SK-N-SH treated with all-trans-retinoic acid at 6 μM for 48 hours (cell line): ENCODE measurements around the gene TGFBR3.
"Not testable (repeated sequence)": the region's sequence is repeated elsewhere in the genome, so short reads cannot be mapped to it uniquely, and the experiment has no call there.

Source experiments
- ATAC-seq: fragments of 200-7000 bp; cut with Tn5 transposase; 3 replicates; pipeline ENCODE4 v1.9.1; 2020; ENCODE audit warnings: mild to moderate bottlenecking, moderate library complexity
- ARNTL ChIP-seq: fragments of 450-650 bp; formaldehyde crosslinking; IDR thresholded peaks from 2 replicates; pipeline ENCODE4 v1.5.0; 2020; ENCODE audit warnings: low read depth, mild to moderate bottlenecking, moderate library complexity, borderline replicate concordance
- CREB5 ChIP-seq: fragments of 250-450 bp; sonication (Bioruptor Pico); IDR thresholded peaks from 2 replicates; pipeline ENCODE4 v1.5.1; 2020; ENCODE audit warnings: low read depth, mild to moderate bottlenecking, moderate library complexity
- CSRNP3 ChIP-seq: fragments of 250-450 bp; sonication (Bioruptor Pico); IDR thresholded peaks from 2 replicates; pipeline ENCODE4 v1.5.1; 2021; ENCODE audit warnings: mild to moderate bottlenecking, moderate library complexity
- ESRRG ChIP-seq: fragments of 250-450 bp; sonication (Bioruptor Pico); IDR thresholded peaks from 2 replicates; pipeline ENCODE4 v1.6.1; 2021; ENCODE audit warnings: mild to moderate bottlenecking
- GLIS3 ChIP-seq: fragments of 250-450 bp; sonication (Bioruptor Pico); IDR thresholded peaks from 2 replicates; pipeline ENCODE4 v1.5.0; 2020; ENCODE audit warnings: mild to moderate bottlenecking, moderate library complexity
- OSR1 ChIP-seq: fragments of 250-450 bp; sonication (Bioruptor Pico); IDR thresholded peaks from 2 replicates; pipeline ENCODE4 v1.8.0; 2022; ENCODE audit warnings: moderate library complexity, mild to moderate bottlenecking, inconsistent platforms
- PPARA ChIP-seq: fragments of 250-450 bp; sonication (Bioruptor Pico); IDR thresholded peaks from 2 replicates; pipeline ENCODE4 v1.5.0; 2020; ENCODE audit warnings: mild to moderate bottlenecking, borderline replicate concordance
- RARB ChIP-seq: fragments of 250-450 bp; sonication (Bioruptor Pico); IDR thresholded peaks from 2 replicates; pipeline ENCODE4 v1.8.0; 2021; ENCODE audit warnings: mild to moderate bottlenecking, moderate library complexity
- SNAI2 ChIP-seq: fragments of 250-450 bp; sonication (Bioruptor Pico); IDR thresholded peaks from 2 replicates; pipeline ENCODE4 v1.5.0; 2020; ENCODE audit warnings: mild to moderate bottlenecking, moderate library complexity
- TCF4 ChIP-seq: fragments of 250-450 bp; sonication (Bioruptor Pico); IDR thresholded peaks from 2 replicates; pipeline ENCODE4 v1.8.0; 2021; ENCODE audit warnings: mild to moderate bottlenecking, moderate library complexity, borderline replicate concordance
- TOX ChIP-seq: fragments of 250-450 bp; sonication (Bioruptor Pico); IDR thresholded peaks from 2 replicates; pipeline ENCODE4 v1.8.0; 2021; ENCODE audit warnings: mild to moderate bottlenecking, moderate library complexity, borderline replicate concordance
- TSHZ2 ChIP-seq: fragments of 250-450 bp; sonication (Bioruptor Pico); IDR thresholded peaks from 2 replicates; pipeline ENCODE4 v1.5.0; 2020; ENCODE audit warnings: mild to moderate bottlenecking, moderate library complexity
- ZFP3 ChIP-seq: fragments of 250-450 bp; sonication (Bioruptor Pico); IDR thresholded peaks from 2 replicates; pipeline ENCODE4 v1.5.0; 2020; ENCODE audit warnings: mild to moderate bottlenecking, moderate library complexity
- ZFP30 ChIP-seq: fragments of 450-650 bp; formaldehyde crosslinking; IDR thresholded peaks from 2 replicates; pipeline ENCODE4 v1.5.0; 2022; ENCODE audit warnings: mild to moderate bottlenecking, moderate library complexity
- ZNF565 ChIP-seq: fragments of 450-650 bp; formaldehyde crosslinking; conservative IDR thresholded peaks from 2 replicates; pipeline ENCODE4 v1.5.0; 2020; ENCODE audit warnings: low read depth, mild to moderate bottlenecking, moderate library complexity
- ZNF8 ChIP-seq: fragments of 450-650 bp; formaldehyde crosslinking; IDR thresholded peaks from 2 replicates; pipeline ENCODE4 v1.5.0; 2020; ENCODE audit warnings: mild to moderate bottlenecking, moderate library complexity

TGFBR3 gene

GRCh38 chr1:91857557-91858239 is 28.3 kb downstream of the TGFBR3 start:
- no peak for ATAC-seq
- TF ChIP-seq CSRNP3 (CRISPR knock-in tag), result no peak

- no peak for ATAC-seq
- no peak for TF ChIP-seq RARB
- no peak for TF ChIP-seq PPARA (CRISPR knock-in tag)
- TF ChIP-seq GLIS3 (CRISPR knock-in tag), result no peak
- TF ChIP-seq ZFP30 (CRISPR knock-in tag), result no peak
- no peak for TF ChIP-seq ZNF565 (CRISPR knock-in tag)
- TF ChIP-seq TSHZ2 (CRISPR knock-in tag), result no peak
- TF ChIP-seq SNAI2 (CRISPR knock-in tag), result no peak
Observed at GRCh38 chr1:91856996-91857395, 29.0 kb downstream of the TGFBR3 start.

- ATAC-seq, result no peak
- no peak for TF ChIP-seq SNAI2 (CRISPR knock-in tag)
- no peak for TF ChIP-seq ZNF565 (CRISPR knock-in tag)
- TF ChIP-seq CSRNP3 (CRISPR knock-in tag), result no peak
- TF ChIP-seq ZFP30 (CRISPR knock-in tag), result no peak
- no peak for TF ChIP-seq ZFP3 (CRISPR knock-in tag)
- no peak for TF ChIP-seq ZNF8 (CRISPR knock-in tag)
- no peak for TF ChIP-seq TCF4 (CRISPR knock-in tag)
- no peak for TF ChIP-seq OSR1 (CRISPR knock-in tag)
- no peak for TF ChIP-seq TOX (CRISPR knock-in tag)
- TF ChIP-seq TSHZ2 (CRISPR knock-in tag), result no peak
- TF ChIP-seq, all 23 proteins: peak for 0
Observed at GRCh38 chr1:91854852-91855534, 31.0 kb downstream of the TGFBR3 start.

- TF ChIP-seq ESRRG (CRISPR knock-in tag) (no peak), TCF4 (CRISPR knock-in tag) (no peak), PPARA (CRISPR knock-in tag) (no peak), CREB5 (CRISPR knock-in tag) (no peak), CSRNP3 (CRISPR knock-in tag) (no peak), ZNF565 (CRISPR knock-in tag) (no peak), ARNTL (no peak), RARB (no peak)
- no peak for ATAC-seq
Observed at GRCh38 chr1:91853397-91853796, 32.6 kb downstream of the TGFBR3 start.

- ATAC-seq, result not testable (repeated sequence)
Observed at GRCh38 chr1:91852011-91852410, 33.9 kb downstream of the TGFBR3 start.
